Measurements from ENCODE around the gene TMEM131. TPM values are rescaled to one million over a fixed set of nuclear protein-coding genes. Genes with fewer than 3 reads are reported as not detected.
"Not testable (repeated sequence)": the region's sequence is repeated elsewhere in the genome, so short reads cannot be mapped to it uniquely, and the experiment has no call there.

TMEM131 gene
- total RNA-seq, 1 donor = 30.0 TPM

- Histone ChIP-seq H3K36me3 (ENCODE audit: insufficient read depth, low read length) (no peaks in the 10 kb centered on the region), H3K4me1 (ENCODE audit: insufficient read depth, low read length) (no peaks in the 10 kb centered on the region), H3K27ac (ENCODE audit: low read depth, low read length) (no peak overlapping the region), H3K4me3 (ENCODE audit: insufficient read depth, low read length) (no peak overlapping the region), H3K27me3 (ENCODE audit: insufficient read depth, low read length) (no peaks in the 10 kb centered on the region), H3K4me2 (ENCODE audit: insufficient read depth, low read length) (no peak overlapping the region), H3K79me2 (ENCODE audit: insufficient read depth, low read length) (peaks cover 4% of the 10 kb centered on the region), H3K9me3 (ENCODE audit: low read depth, low read length) (no peaks in the 10 kb centered on the region), H4K20me1 (ENCODE audit: insufficient read depth, low read length) (peaks cover 3% of the 10 kb centered on the region), H2AFZ (ENCODE audit: low read length) (no peak overlapping the region)
- no peak for TF ChIP-seq CTCF (IDR thresholded peaks at IDR 0.05; ENCODE audit: extremely low read depth, low read depth, low read length)
- no peak for DNase-seq (ENCODE audit: insufficient read length, low spot score, missing footprints)
Observed at GRCh38 chr2:97901862-97902261, 93.9 kb downstream of the TMEM131 start.

- Histone ChIP-seq H3K4me1 (ENCODE audit: insufficient read depth, low read length) (no peaks in the 10 kb centered on the region), H3K4me3 (ENCODE audit: insufficient read depth, low read length) (no peak overlapping the region), H3K27ac (ENCODE audit: low read depth, low read length) (no peak overlapping the region), H3K9me3 (ENCODE audit: low read depth, low read length) (no peaks in the 10 kb centered on the region), H2AFZ (ENCODE audit: low read length) (no peak overlapping the region), H3K27me3 (ENCODE audit: insufficient read depth, low read length) (no peaks in the 10 kb centered on the region), H3K36me3 (ENCODE audit: insufficient read depth, low read length) (no peaks in the 10 kb centered on the region), H4K20me1 (ENCODE audit: insufficient read depth, low read length) (peaks cover 3% of the 10 kb centered on the region), H3K79me2 (ENCODE audit: insufficient read depth, low read length) (peaks cover 2% of the 10 kb centered on the region), H3K4me2 (ENCODE audit: insufficient read depth, low read length) (no peak overlapping the region)
- no peak for DNase-seq (ENCODE audit: insufficient read length, low spot score, missing footprints)
- no peak for TF ChIP-seq CTCF (IDR thresholded peaks at IDR 0.05; ENCODE audit: extremely low read depth, low read depth, low read length)
Observed at GRCh38 chr2:97900806-97901205, 94.9 kb downstream of the TMEM131 start.

GRCh38 chr2:97893042-97893441, 102.7 kb downstream of the TMEM131 start:
- DNase-seq (ENCODE audit: insufficient read length, low spot score, missing footprints); H2AFZ ChIP-seq (ENCODE audit: low read length); H3K27me3 ChIP-seq (ENCODE audit: insufficient read depth, low read length); H3K9me3 ChIP-seq (ENCODE audit: low read depth, low read length); H3K27ac ChIP-seq (ENCODE audit: low read depth, low read length); H3K4me2 ChIP-seq (ENCODE audit: insufficient read depth, low read length); H4K20me1 ChIP-seq (ENCODE audit: insufficient read depth, low read length); H3K36me3 ChIP-seq (ENCODE audit: insufficient read depth, low read length); H3K4me1 ChIP-seq (ENCODE audit: insufficient read depth, low read length); H3K79me2 ChIP-seq (ENCODE audit: insufficient read depth, low read length); H3K4me3 ChIP-seq (ENCODE audit: insufficient read depth, low read length): not testable (repeated sequence)

- TF ChIP-seq CTCF (IDR thresholded peaks at IDR 0.05; ENCODE audit: extremely low read depth, low read depth, low read length) = no peak
- Histone ChIP-seq H3K36me3 (ENCODE audit: insufficient read depth, low read length) (peaks cover 6% of the 10 kb centered on the region), H2AFZ (ENCODE audit: low read length) (no peak overlapping the region), H3K4me2 (ENCODE audit: insufficient read depth, low read length) (no peak overlapping the region), H3K4me1 (ENCODE audit: insufficient read depth, low read length) (no peaks in the 10 kb centered on the region), H3K4me3 (ENCODE audit: insufficient read depth, low read length) (no peak overlapping the region), H3K9me3 (ENCODE audit: low read depth, low read length) (peaks cover 3% of the 10 kb centered on the region), H4K20me1 (ENCODE audit: insufficient read depth, low read length) (no peaks in the 10 kb centered on the region), H3K79me2 (ENCODE audit: insufficient read depth, low read length) (peaks cover 2% of the 10 kb centered on the region), H3K27ac (ENCODE audit: low read depth, low read length) (no peak overlapping the region), H3K27me3 (ENCODE audit: insufficient read depth, low read length) (no peaks in the 10 kb centered on the region)
- no peak for DNase-seq (ENCODE audit: insufficient read length, low spot score, missing footprints)
Observed at GRCh38 chr2:97891611-97892010, 104.1 kb downstream of the TMEM131 start.

Measured in osteoblast (primary cell).